SJCRH30 (cell line): ENCODE results near the gene TMEM220. TPM values are rescaled to one million over a fixed set of nuclear protein-coding genes. Genes with fewer than 3 reads are reported as not detected.
"Not testable (repeated sequence)": the region's sequence is repeated elsewhere in the genome, so short reads cannot be mapped to it uniquely, and the experiment has no call there.

Source experiments
- DNase-seq, 2 experiments: peaks; one replicate each; pipeline ENCODE4 v3.0.0-alpha.2; 2015 to 2020
- H3K27ac ChIP-seq: fragments of 250-450 bp; sonication (Bioruptor Pico); 2 replicates; pipeline ENCODE4 v1.5.1; 2020; ENCODE audit warnings: mild to moderate bottlenecking, moderate library complexity
- H3K27me3 ChIP-seq: fragments of 250-450 bp; sonication (Bioruptor Pico); 2 replicates; pipeline ENCODE4 v1.5.1; 2020; ENCODE audit warnings: mild to moderate bottlenecking, moderate library complexity
- H3K36me3 ChIP-seq: fragments of 250-450 bp; sonication (Bioruptor Pico); 2 replicates; pipeline ENCODE4 v1.5.1; 2020; ENCODE audit warnings: mild to moderate bottlenecking, moderate library complexity
- H3K4me1 ChIP-seq: fragments of 250-450 bp; sonication (Bioruptor Pico); 2 replicates; pipeline ENCODE4 v1.5.1; 2020; ENCODE audit warnings: mild to moderate bottlenecking, moderate library complexity
- H3K4me3 ChIP-seq: fragments of 250-450 bp; sonication (Bioruptor Pico); 2 replicates; pipeline ENCODE4 v1.5.1; 2020; ENCODE audit warnings: mild to moderate bottlenecking, moderate library complexity
- H3K9me3 ChIP-seq: fragments of 250-450 bp; sonication (Bioruptor Pico); replicated peaks from 2 replicates; pipeline ENCODE4 v1.5.1; 2020; ENCODE audit warnings: mild to moderate bottlenecking, moderate library complexity
- total RNA-seq: library from RNA; depleted of rRNA; stranded (reverse); fragments of >200 nt; shearing (Covaris generic); gene quantifications from 2 replicates; pipeline ENCODE4 v1.2.3, GENCODE V29; 2014

TMEM220 gene
- total RNA-seq, 1 experiment from 2014 or later = 0.99 TPM

DNA sequence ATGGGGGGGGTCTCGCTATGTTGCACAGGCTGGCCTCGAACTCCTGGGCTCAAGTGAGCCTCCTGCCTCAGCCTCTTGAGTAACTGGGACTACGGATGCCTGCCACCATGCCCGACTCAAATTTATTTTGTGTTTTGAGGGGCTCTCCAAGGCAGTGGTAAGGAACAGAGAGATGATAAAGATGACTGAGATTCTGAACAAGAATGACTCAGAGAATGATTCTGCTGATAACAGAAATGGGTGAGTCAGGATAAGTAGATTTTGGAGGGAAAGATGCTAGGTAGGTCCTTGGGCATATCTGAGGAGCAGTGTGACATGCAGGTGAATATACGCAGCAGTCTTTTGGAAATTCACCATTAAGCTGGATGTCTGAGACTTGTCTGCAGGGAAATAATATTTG, 2.6 kb downstream of the TMEM220 start:
- no peak for DNase-seq
- Histone ChIP-seq H3K36me3 (no peaks in the 10 kb centered on the region), H3K27me3 (no peaks in the 10 kb centered on the region), H3K4me3 (no peak overlapping the region), H3K4me1 (no peaks in the 10 kb centered on the region), H3K27ac (no peak overlapping the region), H3K9me3 (no peaks in the 10 kb centered on the region)

DNA sequence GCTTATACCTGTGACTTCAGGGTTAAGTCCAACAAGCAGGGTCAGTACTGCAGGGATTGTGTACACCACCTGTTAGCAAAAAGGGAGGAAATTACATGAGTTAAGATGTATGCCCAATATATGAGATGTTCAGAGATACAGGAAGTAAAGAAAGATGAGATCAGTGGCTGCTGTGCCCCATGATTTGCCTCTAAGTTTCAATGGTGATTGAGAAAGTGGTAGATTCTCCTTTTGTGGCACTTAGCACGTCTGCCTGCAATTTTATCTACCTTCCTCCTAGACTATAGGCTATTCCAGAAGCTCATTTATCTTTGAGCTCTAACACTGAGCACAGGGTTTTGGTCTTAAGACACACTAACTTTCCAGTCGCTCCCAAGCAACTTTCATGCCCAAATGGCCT, 3.6 kb downstream of the TMEM220 start:
- no peaks in the 10 kb centered on the region for H3K4me1 ChIP-seq
- H3K36me3 ChIP-seq = no peaks in the 10 kb centered on the region
- H3K9me3 ChIP-seq = no peaks in the 10 kb centered on the region
- H3K27ac ChIP-seq = no peak overlapping the region
- no peak for DNase-seq
- no peak overlapping the region for H3K4me3 ChIP-seq
- no peaks in the 10 kb centered on the region for H3K27me3 ChIP-seq

DNA sequence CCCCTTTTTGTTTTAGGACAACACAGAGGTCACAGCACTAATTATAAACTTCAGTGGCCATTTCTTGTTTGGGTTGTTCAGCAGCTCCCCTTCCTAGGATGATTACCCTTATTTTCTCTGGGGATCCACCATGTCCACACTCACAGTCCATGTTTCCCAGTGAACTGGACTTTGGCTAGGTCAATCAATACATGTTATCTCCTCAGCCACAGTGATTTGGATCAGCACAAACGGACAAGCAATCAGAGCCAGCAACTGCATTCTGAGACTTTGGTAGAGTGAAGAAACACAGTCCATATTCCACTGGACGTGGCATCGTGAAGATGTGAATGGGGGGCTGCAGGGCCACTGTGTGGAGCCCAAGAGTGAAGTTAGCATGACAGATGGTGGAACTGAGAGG, 4.6 kb downstream of the TMEM220 start:
- DNase-seq = no peak
- H3K36me3 ChIP-seq = no peaks in the 10 kb centered on the region
- no peak overlapping the region for H3K27ac ChIP-seq
- no peaks in the 10 kb centered on the region for H3K4me1 ChIP-seq
- H3K4me3 ChIP-seq = no peak overlapping the region
- H3K27me3 ChIP-seq = no peaks in the 10 kb centered on the region
- H3K9me3 ChIP-seq = no peaks in the 10 kb centered on the region

DNA sequence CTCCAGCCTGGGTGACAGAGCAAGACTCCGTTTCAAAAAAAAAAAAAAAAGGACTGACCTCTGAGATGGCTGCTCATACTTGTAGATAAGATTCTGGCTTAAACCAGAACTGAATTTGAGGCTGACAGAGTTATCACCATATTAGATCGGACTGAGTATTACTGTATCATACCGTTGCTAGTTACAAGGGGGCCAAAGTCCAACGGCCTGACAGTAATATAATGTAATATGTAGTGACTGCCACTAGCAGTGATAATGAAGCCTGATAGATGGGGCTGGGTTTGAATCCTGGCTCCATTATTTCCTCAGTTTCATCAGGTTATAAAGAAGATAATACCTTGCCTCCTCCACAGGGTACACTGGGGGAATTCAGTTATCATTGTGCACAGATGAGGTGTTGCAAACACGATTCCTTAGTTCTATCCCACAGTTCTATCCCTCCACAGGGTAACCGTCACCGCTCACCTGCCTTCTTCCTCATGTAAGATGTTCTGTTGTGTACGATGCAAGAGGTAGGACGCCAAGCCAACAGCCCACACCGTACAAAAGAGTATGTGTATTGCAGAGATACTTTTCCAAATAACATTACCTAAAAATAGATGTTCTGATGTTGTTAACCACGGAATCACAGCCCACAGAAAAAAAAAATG, 5.2 kb downstream of the TMEM220 start:
- no peaks in the 10 kb centered on the region for H3K4me1 ChIP-seq
- no peaks in the 10 kb centered on the region for H3K27me3 ChIP-seq
- no peaks in the 10 kb centered on the region for H3K9me3 ChIP-seq
- H3K27ac ChIP-seq = no peak overlapping the region
- DNase-seq = no peak
- H3K4me3 ChIP-seq = no peak overlapping the region
- no peaks in the 10 kb centered on the region for H3K36me3 ChIP-seq

DNA sequence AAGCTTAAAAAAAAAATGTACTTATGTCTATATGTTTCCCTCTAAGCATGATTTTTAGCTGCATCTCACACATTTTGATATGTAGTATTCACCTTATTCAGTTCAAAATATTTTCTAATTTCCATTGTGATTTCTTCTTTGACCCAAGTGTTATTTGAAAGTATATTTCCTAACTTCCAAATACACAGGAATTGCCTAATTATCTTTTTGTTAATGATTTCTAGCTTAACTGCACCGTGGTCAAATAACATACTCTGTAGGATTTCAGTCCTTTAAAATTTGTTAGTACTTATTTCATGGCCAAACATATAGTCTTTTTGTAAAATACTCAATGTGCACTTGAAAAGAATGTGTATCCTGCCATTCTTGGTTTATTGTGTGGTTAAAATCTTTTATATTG, 11.3 kb downstream of the TMEM220 start:
- no peak for DNase-seq
- H3K4me3 ChIP-seq = no peak overlapping the region
- H3K27ac ChIP-seq = no peak overlapping the region
- H3K9me3 ChIP-seq = no peaks in the 10 kb centered on the region
- no peaks in the 10 kb centered on the region for H3K4me1 ChIP-seq
- no peaks in the 10 kb centered on the region for H3K27me3 ChIP-seq
- no peaks in the 10 kb centered on the region for H3K36me3 ChIP-seq

DNA sequence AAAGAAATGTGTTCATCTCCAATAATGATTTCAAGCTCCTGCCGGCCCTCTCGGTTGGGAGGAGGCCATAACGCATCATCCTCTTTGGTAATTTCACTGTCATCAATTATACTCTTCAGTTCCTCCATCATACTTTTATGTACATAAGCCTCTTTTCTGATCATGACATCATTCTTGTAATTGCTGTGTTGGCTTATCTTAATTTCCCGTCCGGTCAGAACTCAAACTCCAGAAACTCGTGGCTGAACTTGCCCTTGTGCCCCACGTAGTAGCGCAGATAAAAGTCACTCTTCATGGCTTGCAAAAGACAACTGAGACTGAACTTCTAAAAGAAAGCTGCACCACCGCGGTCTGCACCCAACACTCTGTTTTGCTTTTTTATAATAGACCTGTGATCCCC, 13.6 kb downstream of the TMEM220 start:
- 0 out of 2 replicates have a peak, but pooled peaks cover 3% of the 10 kb centered on the region for H3K36me3 ChIP-seq
- no peaks in the 10 kb centered on the region for H3K27me3 ChIP-seq
- H3K4me3 ChIP-seq = no peak overlapping the region
- DNase-seq = no peak
- H3K4me1 ChIP-seq = no peaks in the 10 kb centered on the region
- H3K27ac ChIP-seq = no peak overlapping the region
- no peaks in the 10 kb centered on the region for H3K9me3 ChIP-seq

DNA sequence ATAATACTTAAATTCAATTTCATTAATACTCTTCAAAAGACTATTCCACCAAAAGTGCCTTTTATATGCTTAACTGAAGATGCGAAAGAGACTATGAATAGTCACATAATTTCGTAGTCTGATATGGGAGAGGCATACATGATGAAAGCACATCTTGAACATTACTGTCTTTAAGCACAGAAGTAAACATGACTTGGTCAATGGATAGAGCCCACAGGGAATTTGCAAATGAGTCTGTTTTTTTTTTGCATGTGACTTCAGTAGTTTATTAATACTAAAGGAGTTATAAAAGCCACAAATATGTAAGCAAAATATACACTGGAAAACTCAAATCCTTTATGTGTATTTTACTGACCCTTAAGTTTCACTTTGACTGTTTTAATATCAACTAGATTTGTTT, 16.5 kb downstream of the TMEM220 start:
- H3K9me3 ChIP-seq = no peaks in the 10 kb centered on the region
- H3K4me1 ChIP-seq = no peaks in the 10 kb centered on the region
- H3K4me3 ChIP-seq = no peak overlapping the region
- H3K27me3 ChIP-seq = no peaks in the 10 kb centered on the region
- no peak for DNase-seq
- no peak overlapping the region for H3K27ac ChIP-seq
- 0 out of 2 replicates have a peak, but pooled peaks cover 3% of the 10 kb centered on the region for H3K36me3 ChIP-seq

DNA sequence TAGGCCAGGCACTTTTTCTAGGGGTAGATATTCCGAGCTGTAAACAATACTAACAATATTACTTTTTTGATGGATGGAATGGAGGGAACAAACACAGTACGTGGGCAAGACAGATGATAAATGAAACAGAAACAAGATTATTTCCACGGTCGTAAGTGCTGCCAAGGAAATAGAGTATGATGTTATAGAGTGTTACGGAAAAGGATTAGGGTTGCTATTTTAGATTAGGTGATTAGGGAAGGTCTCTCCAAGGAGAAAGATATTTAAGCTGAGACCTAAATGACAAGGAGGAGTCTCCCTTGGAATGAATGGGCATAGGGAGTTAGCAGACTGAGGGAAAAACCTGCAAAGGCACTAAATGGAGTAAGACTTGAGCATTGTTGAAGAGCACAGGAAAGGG, 24.1 kb downstream of the TMEM220 start:
- Histone ChIP-seq H3K36me3 (no peaks in the 10 kb centered on the region), H3K4me3 (no peak overlapping the region), H3K27me3 (no peaks in the 10 kb centered on the region), H3K4me1 (peaks cover 11% of the 10 kb centered on the region), H3K27ac (no peak overlapping the region), H3K9me3 (no peaks in the 10 kb centered on the region)
- no peak for DNase-seq

DNA sequence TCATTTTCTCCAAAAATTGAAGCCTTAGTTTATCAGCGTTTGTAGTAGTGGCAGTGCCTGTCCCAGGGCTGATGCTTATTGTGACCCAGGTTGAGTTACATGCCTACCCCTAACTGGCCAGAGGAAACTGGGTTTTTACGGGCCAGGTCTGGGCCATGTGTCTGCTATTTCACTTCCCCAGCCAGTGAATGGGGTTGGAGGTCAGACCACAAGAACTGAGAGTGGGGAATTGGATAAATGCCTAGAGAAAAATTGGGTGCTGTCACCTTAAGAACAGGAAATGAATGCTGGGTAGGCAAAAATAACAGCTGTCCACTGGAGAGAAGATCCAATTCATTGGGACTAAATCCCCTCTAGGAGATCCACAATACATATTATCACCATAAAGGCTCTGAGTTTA, 27.2 kb downstream of the TMEM220 start:
- peaks cover 11% of the 10 kb centered on the region for H3K4me1 ChIP-seq
- H3K27me3 ChIP-seq = no peaks in the 10 kb centered on the region
- no peak overlapping the region for H3K4me3 ChIP-seq
- no peaks in the 10 kb centered on the region for H3K9me3 ChIP-seq
- peak; percentile 2 to 48 for DNase-seq
- H3K27ac ChIP-seq = no peak overlapping the region
- H3K36me3 ChIP-seq = no peaks in the 10 kb centered on the region

DNA sequence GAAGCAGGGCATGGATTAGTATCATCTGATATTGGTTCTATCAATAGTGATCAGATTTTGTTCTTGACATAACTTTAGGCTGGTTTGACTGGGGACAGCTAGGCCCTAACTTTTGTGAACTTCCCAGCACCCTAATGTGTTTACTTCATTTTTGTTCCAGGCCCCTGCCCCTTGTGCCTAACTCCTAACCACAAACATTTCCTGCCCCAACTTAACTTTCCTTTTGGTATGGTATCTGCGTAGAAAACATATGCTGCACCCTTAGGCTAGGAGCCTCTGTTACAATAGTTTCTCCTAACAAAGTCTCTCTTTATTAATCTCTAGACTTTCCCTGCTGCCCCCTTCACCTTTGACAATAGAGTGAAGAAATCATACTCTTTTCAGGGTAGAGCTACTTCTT, 30.0 kb downstream of the TMEM220 start:
- Histone ChIP-seq H3K27ac (no peak overlapping the region), H3K36me3 (0 out of 2 replicates have a peak, but pooled peaks cover 5% of the 10 kb centered on the region), H3K4me3 (no peak overlapping the region), H3K4me1 (peaks cover 11% of the 10 kb centered on the region), H3K9me3 (no peaks in the 10 kb centered on the region), H3K27me3 (no peaks in the 10 kb centered on the region)
- no peak for DNase-seq

DNA sequence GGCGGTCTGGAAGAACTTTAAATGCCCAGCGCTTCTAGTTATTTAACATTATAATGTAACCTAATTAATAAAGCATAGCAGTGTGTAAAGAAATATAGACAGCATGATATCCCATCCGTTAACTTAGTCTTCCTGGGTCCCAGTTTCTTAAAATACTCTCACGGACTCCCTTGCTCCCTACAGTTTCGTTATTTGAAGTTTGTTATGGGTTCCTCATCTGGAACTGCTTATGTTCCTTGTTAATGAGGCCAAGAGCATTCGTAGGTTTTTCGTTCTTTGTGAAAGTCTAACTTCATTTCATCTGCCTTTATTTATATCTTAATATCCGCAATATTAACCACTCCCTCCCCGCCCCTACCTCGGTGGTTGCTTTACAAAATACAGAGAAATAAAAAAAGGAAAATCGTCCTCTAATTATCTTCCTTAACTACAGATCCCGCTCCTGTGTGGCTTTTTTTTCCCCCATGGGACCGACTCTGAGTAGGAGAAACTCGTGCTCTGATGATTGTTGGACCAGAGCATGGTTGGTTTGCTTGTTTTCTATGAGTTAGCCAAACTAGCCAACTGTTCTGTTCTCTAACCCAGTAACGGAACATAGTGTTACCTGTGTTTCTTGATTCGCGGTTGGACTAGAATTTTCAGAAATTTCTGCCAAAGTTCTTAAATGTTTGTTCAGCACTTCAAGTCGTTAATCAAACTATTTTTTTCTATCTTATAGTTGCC, 31.6 kb downstream of the TMEM220 start:
- Histone ChIP-seq H3K27ac (peak overlapping the region; percentile 59), H3K4me3 (peak overlapping the region; percentile 85), H3K4me1 (peaks cover 11% of the 10 kb centered on the region), H3K9me3 (no peaks in the 10 kb centered on the region), H3K36me3 (peaks cover 15% of the 10 kb centered on the region), H3K27me3 (no peaks in the 10 kb centered on the region)
- DNase-seq = peak; percentile 10 to 11

DNA sequence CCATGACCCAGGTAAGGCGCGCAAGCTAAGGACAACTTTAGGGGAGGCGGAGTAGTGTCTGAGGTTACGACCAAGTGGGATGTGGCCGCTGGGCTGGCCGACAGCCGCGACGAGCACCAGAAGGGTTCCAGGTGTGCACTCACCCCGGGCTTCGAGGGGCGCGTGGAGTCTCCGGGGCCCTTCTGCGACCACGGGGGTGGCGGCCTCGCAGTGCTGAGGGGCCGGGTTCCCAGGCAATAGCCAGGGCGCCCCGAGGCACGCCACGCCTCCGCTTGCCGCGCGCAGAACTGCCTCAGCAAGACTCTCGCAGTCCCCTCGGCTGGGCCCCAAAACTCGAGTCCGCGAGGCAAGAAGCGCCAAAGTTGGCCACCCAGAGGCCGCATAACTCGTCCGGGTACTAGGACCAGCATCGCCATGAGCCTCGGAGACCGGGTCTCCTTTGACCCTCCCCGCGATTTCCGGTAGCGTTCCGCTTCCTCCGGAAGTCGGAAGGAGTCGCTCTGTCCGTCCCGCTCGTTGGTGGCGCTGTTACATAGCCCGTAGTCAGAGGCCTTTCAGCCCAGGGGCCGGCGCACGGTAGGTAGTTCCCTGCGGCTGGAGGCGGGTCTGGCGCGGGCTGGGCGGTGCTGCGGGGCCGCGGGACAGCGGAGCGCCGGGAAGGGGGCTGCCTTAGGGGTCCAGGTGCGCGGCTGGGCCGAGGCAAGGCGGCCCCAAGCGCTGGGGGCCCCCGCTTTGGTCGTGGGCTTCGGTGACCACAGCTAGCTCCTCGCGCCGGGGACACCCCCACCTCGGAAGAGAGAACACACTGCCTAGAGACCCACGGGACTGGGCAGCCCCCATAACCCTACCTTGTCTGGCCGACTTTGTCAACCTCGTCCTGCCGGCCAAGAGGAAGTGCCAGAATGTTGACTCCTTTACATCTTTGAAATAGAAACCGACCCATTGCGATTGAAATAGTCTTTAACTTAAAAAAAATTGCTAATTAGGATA, 32.4 kb downstream of the TMEM220 start, which contains the start of the genes ADPRM and SCO1:
Gene ADPRM (plus strand): TSS at position 503 of the 990 bp plus-strand sequence. CDS start 7,333 bp downstream, outside the sequence.
Gene SCO1 (minus strand): TSS at position 442 of the 990 bp plus-strand sequence. CDS start 26 bp downstream, at position 416.
- peaks cover 3% of the 10 kb centered on the region for H3K4me1 ChIP-seq
- peak within 1 kb of the TSS; percentile 59 for H3K27ac ChIP-seq
- H3K4me3 ChIP-seq = peak within 1 kb of the TSS; percentile 85
- DNase-seq = peak; percentile 91 to 92
- no peaks in the 10 kb centered on the region for H3K9me3 ChIP-seq
- no peaks in the 10 kb centered on the region for H3K27me3 ChIP-seq
- H3K36me3 ChIP-seq = peaks cover 15% of the 10 kb centered on the region

DNA sequence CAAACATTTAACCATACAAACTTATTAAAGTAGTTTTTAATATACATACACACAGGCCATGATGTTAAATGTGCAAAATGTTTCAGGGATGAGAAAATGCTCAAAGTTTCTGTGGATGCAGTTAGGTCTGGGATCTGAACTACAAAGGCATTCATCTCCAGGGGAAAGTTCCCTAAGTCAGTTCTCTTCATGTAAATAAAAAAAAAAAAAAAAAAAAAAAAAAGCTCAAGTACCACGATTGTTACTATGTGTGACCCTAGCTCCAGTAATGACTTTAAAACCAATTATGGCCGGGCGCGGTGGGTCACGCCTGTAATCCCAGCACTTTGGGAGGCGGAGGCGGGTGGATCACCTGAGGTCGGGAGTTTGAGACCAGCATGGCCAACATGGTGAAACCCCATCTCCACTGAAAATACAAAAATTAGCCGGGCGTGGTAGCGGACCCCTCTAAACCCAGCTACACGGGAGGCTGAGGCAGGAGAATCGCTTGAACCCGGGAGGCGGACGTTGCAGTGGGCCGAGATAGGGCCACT, 33.9 kb downstream of the TMEM220 start:
- H3K27ac ChIP-seq, H3K9me3 ChIP-seq, H3K4me1 ChIP-seq, DNase-seq, H3K27me3 ChIP-seq: not testable (repeated sequence)
- peak overlapping the region; percentile 85 for H3K4me3 ChIP-seq
- peaks cover 27% of the 10 kb centered on the region for H3K36me3 ChIP-seq

DNA sequence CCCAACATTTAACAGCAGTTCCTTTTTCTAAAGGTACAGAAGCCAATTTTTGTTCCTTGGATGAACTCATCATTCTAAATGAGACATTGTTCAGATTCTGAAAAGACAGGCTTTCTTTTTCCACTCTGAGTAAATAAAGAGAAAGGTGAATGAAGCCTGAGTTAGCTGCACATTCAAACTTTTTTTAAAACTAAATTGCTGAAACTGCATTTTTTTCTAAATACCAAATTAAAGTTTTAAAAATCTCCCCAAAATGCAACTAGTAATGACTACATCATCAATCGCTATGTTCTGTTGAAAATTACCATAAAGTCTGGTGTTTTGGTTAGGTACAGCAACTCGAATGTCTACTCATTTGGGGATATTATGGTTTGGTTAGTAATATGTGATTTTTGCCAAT, 42.3 kb downstream of the TMEM220 start:
- Histone ChIP-seq H3K27ac (no peak overlapping the region), H3K36me3 (peaks cover 47% of the 10 kb centered on the region), H3K4me1 (no peaks in the 10 kb centered on the region), H3K9me3 (no peaks in the 10 kb centered on the region), H3K4me3 (no peak overlapping the region), H3K27me3 (no peaks in the 10 kb centered on the region)
- DNase-seq = no peak
